ENCODE results near the gene RAPGEF5.
"Not testable (repeated sequence)": the region's sequence is repeated elsewhere in the genome, so short reads cannot be mapped to it uniquely, and the experiment has no call there.

RAPGEF5 gene

DNA sequence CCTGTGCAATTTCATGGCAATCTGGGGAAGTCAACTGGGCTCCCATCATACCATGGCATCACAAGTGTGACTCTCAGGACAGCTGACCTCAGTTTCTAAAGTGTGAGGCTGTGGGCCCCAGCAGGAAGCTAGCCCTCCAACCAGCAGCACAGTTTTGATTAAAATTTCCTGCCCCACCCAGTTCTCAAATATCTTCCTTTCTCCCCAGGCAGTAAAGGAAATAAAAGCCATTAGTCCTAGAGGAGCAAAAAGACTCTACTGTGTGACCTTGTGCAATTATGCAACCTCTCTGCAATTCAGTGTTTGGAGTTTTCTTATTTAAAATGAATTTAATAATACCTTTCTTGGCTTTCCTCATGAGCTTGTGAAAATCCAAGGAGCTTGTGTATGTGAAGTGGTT lies 268.1 kb downstream of the RAPGEF5 start:
- H3K4me3 ChIP-seq: no peak overlapping the region
- H3K27ac ChIP-seq: no peak overlapping the region
- DNase-seq: no peak
- no peaks in the 10 kb centered on the region for H3K36me3 ChIP-seq
- no peaks in the 10 kb centered on the region for H3K9me3 ChIP-seq
- intact Hi-C loops (cut with DNase I; ENCODE audit: low total_unique reads): no loop called here
- peaks cover 0 to 9% (median 2%) of the 10 kb centered on the region in 4 donors for H3K4me1 ChIP-seq
- TF ChIP-seq, protein P1, sequence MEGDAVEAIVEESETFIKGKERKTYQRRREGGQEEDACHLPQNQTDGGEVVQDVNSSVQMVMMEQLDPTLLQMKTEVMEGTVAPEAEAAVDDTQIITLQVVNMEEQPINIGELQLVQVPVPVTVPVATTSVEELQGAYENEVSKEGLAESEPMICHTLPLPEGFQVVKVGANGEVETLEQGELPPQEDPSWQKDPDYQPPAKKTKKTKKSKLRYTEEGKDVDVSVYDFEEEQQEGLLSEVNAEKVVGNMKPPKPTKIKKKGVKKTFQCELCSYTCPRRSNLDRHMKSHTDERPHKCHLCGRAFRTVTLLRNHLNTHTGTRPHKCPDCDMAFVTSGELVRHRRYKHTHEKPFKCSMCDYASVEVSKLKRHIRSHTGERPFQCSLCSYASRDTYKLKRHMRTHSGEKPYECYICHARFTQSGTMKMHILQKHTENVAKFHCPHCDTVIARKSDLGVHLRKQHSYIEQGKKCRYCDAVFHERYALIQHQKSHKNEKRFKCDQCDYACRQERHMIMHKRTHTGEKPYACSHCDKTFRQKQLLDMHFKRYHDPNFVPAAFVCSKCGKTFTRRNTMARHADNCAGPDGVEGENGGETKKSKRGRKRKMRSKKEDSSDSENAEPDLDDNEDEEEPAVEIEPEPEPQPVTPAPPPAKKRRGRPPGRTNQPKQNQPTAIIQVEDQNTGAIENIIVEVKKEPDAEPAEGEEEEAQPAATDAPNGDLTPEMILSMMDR (IDR thresholded peaks at IDR 0.05): no peak
- no peaks in the 10 kb centered on the region for H3K27me3 ChIP-seq

- H3K4me1 ChIP-seq: peaks cover 0 to 7% (median 2%) of the 10 kb centered on the region in 4 donors
- H3K4me3 ChIP-seq: no peak overlapping the region
- H3K27me3 ChIP-seq: no peaks in the 10 kb centered on the region
- no peaks in the 10 kb centered on the region for H3K36me3 ChIP-seq
- no peaks in the 10 kb centered on the region for H3K9me3 ChIP-seq
- intact Hi-C loops (cut with DNase I; ENCODE audit: low total_unique reads): no loop called here
- H3K27ac ChIP-seq: no peak overlapping the region
- TF ChIP-seq, protein P1 (IDR thresholded peaks at IDR 0.05): no peak
- no peak for DNase-seq
Observed at GRCh38 chr7:22087861-22088260, 269.1 kb downstream of the RAPGEF5 start.

DNA sequence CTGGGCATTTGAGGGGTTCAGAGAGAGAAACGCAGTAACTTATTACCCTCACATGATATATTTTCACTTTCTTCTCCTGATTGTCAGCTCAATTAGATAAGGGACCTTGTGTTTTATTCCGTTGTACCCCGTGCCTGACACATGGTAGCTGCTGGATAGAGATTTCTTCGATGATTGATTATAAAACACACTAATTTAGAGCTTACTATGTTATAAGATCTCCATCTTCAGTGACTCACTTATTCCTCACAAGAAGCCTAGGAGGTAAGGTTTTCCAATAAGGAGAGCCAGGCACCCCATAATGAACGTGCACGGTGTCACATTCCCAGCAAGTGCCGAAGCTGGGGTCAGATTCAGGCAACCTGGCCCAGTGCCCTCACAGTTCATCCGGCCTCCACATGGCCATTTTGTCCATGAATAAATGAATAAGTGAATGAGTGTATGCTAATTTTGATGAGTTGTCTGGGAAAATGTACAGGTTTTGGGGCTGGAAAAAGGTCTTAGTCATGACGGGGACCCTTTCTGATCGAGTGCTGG lies 273.2 kb downstream of the RAPGEF5 start:
- TF ChIP-seq, protein P1 (IDR thresholded peaks at IDR 0.05): no peak
- peak overlapping the region; percentile 68 to 78 for H3K27ac ChIP-seq
- DNase-seq: no peak
- peak overlapping the region; percentile 55 to 75 for H3K4me3 ChIP-seq
- H3K9me3 ChIP-seq: no peaks in the 10 kb centered on the region
- peaks cover 0 to 10% (median 4%) of the 10 kb centered on the region in 4 donors for H3K4me1 ChIP-seq
- peaks cover 0 to 6% of the 10 kb centered on the region in 2 donors for H3K27me3 ChIP-seq
- intact Hi-C loops (cut with DNase I; ENCODE audit: low total_unique reads): no loop called here
- H3K36me3 ChIP-seq: no peaks in the 10 kb centered on the region

DNA sequence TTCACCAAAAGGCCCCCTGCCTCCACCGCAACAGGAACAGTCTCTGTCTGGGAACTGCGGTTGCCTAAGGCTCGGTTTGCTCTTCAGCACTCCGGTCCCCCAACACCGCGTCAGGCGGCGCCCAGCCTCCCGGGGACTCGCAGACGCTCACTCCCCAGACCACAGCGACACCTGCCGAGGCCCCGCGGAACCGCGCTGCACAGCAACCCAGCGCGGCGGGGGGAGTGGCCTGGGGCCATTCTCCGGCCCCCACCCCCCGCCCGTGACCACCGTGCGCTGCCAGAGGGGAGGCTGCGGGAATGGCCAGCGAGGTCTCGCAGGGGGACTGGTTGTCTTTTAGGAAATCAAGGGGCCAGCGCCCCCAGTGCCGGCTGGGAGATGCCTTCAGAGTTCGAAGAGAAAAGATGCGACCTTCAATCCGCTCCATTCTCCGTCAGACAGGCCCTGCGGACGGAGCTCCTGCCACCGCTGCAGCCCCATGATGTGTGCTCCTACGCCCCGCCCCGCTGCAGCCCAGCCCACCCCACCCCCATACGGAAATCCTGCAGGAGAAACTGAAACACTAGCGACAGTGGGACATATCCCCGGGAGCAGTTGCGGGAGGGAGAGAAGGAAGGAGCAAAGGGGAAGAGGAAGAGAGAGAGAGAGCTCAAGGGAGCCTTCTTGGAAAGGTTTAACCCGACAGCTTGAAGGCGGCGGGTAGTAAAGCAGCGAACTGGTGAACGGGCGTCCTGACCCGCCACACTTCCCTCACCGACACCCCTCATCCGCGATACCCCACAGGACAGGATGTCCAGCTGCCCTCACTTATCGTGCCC lies 273.9 kb downstream of the RAPGEF5 start:
- H3K36me3 ChIP-seq: no peaks in the 10 kb centered on the region
- no peaks in the 10 kb centered on the region for H3K9me3 ChIP-seq
- DNase-seq: peak; percentile 85 to 92
- H3K27ac ChIP-seq: peak overlapping the region; percentile 68 to 78
- TF ChIP-seq, protein P1 (IDR thresholded peaks at IDR 0.05): peak; percentile 89 to 98
- H3K4me3 ChIP-seq: peak overlapping the region; percentile 55 to 75
- H3K4me1 ChIP-seq: peaks cover 0 to 10% (median 4%) of the 10 kb centered on the region in 4 donors
- intact Hi-C loops (cut with DNase I; ENCODE audit: low total_unique reads): no loop called here
- H3K27me3 ChIP-seq: peaks cover 0 to 8% of the 10 kb centered on the region in 2 donors

GRCh38 chr7:22082553-22082885 lies 274.4 kb downstream of the RAPGEF5 start:
- Histone ChIP-seq H3K27me3 (peaks cover 0 to 12% of the 10 kb centered on the region in 2 donors), H3K9me3 (no peaks in the 10 kb centered on the region), H3K27ac (peak overlapping the region; percentile 68 to 78), H3K4me1 (peaks cover 0 to 10% (median 4%) of the 10 kb centered on the region in 4 donors), H3K4me3 (peak overlapping the region; percentile 55 to 75), H3K36me3 (no peaks in the 10 kb centered on the region)
- TF ChIP-seq, protein P1 (IDR thresholded peaks at IDR 0.05): no peak
- no peak for DNase-seq
- intact Hi-C loops (cut with DNase I; ENCODE audit: low total_unique reads): no loop called here

GRCh38 chr7:22080219-22080618 lies 276.7 kb downstream of the RAPGEF5 start:
- DNase-seq; H3K4me3 ChIP-seq; intact Hi-C loops (cut with DNase I; ENCODE audit: low total_unique reads); H3K9me3 ChIP-seq; H3K36me3 ChIP-seq; H3K27ac ChIP-seq: not testable (repeated sequence)
- Histone ChIP-seq H3K27me3 (peaks cover 0 to 12% of the 10 kb centered on the region in 2 donors), H3K4me1 (peaks cover 0 to 10% (median 4%) of the 10 kb centered on the region in 4 donors)

GRCh38 chr7:22078872-22079271 lies 278.1 kb downstream of the RAPGEF5 start:
- H3K9me3 ChIP-seq; intact Hi-C loops (cut with DNase I; ENCODE audit: low total_unique reads); H3K4me3 ChIP-seq; H3K27ac ChIP-seq; DNase-seq; H3K36me3 ChIP-seq: not testable (repeated sequence)
- Histone ChIP-seq H3K4me1 (peaks cover 0 to 10% (median 4%) of the 10 kb centered on the region in 4 donors), H3K27me3 (peaks cover 0 to 12% of the 10 kb centered on the region in 2 donors)

Data from tibial artery (tissue), 4 donors.